Gastroesophageal sphincter (tissue), 3 donors: Measurements from ENCODE around the gene SALL1.

Source experiments
- CTCF ChIP-seq, 4 experiments: fragments of 200-600 bp in 2 of 4; fragments of 450-650 bp in 2 of 4; sonication (generic) in 1 of 4; IDR thresholded peaks; one replicate each; pipeline ENCODE4 v1.5.1; 2017 to 2019; ENCODE audit warnings: antibody characterized with exemption in 4 of 4, mild to moderate bottlenecking in 2 of 4, moderate library complexity in 2 of 4
- EP300 ChIP-seq: sonication (generic); formaldehyde crosslinking; IDR thresholded peaks from one replicate; pipeline ENCODE4 v1.6.1; 2017; ENCODE audit warnings: antibody characterized with exemption, mild to moderate bottlenecking
- POLR2A ChIP-seq, 2 donors: fragments of 450-650 bp; IDR thresholded peaks; one replicate each; pipeline ENCODE4 v1.6.1; 2017; ENCODE audit warnings: antibody characterized with exemption in 2 of 2, mild to moderate bottlenecking in 2 of 2, moderate library complexity in 1 of 2
- POLR2AphosphoS5 ChIP-seq: sonication (generic); formaldehyde crosslinking; IDR thresholded peaks from one replicate; pipeline ENCODE4 v1.6.1; 2017; ENCODE audit warnings: antibody characterized with exemption

GRCh38 chr16:51119556-51119955 is 31.5 kb downstream of the SALL1 start:
- TF ChIP-seq CTCF (IDR thresholded peaks at IDR 0.05) (no peak), POLR2A (IDR thresholded peaks at IDR 0.05) (no peak), EP300 (no peak), POLR2AphosphoS5 (no peak)
